ENCODE results near the gene PHETA1. TPM values are rescaled to one million over a fixed set of nuclear protein-coding genes. Genes with fewer than 3 reads are reported as not detected.

PHETA1 gene
- polyA plus RNA-seq, 1 donor from 2014 or later = 25.4 TPM

GRCh38 chr12:111414711-111415252 lies 45.9 kb upstream of the PHETA1 start:
- Histone ChIP-seq H3K9ac (ENCODE audit: low read length) (no peak overlapping the region), H3K9me3 (ENCODE audit: low read length) (no peaks in the 10 kb centered on the region), H3K4me3 (ENCODE audit: low read length) (no peak overlapping the region), H3K36me3 (ENCODE audit: insufficient read depth, low read length) (no peaks in the 10 kb centered on the region), H3K27ac (ENCODE audit: low read length) (no peak overlapping the region), H2AFZ (ENCODE audit: low read depth, low read length) (no peak overlapping the region), H3K27me3 (ENCODE audit: insufficient read depth, low read depth, low read length) (no peaks in the 10 kb centered on the region), H4K20me1 (ENCODE audit: insufficient read depth) (no peaks in the 10 kb centered on the region), H3K9me2 (ENCODE audit: insufficient read depth, low read length) (no peaks in the 10 kb centered on the region), H3K4me2 (ENCODE audit: low read length) (no peak overlapping the region), H3K79me2 (replicated peaks; ENCODE audit: insufficient read depth, low read length) (no peaks in the 10 kb centered on the region), H3F3A (ENCODE audit: insufficient read depth, low read length, poor library complexity, severe bottlenecking) (no peaks in the 10 kb centered on the region)
- no peak for TF ChIP-seq SMC3 (conservative IDR thresholded peaks at IDR 0.05; ENCODE audit: poor library complexity)
- TF ChIP-seq REST (IDR thresholded peaks at IDR 0.05; ENCODE audit: borderline replicate concordance) = no peak
- no peak for TF ChIP-seq TAF1 (IDR thresholded peaks at IDR 0.05; ENCODE audit: low read depth)
- TF ChIP-seq RAD21 (conservative IDR thresholded peaks at IDR 0.05) = no peak
- no peak for TF ChIP-seq EP300 (conservative IDR thresholded peaks at IDR 0.05; ENCODE audit: poor library complexity, severe bottlenecking)
- no peak for TF ChIP-seq CTCF (IDR thresholded peaks at IDR 0.05; ENCODE audit: poor library complexity, severe bottlenecking)
- TF ChIP-seq EZH2 (IDR thresholded peaks at IDR 0.05; ENCODE audit: borderline replicate concordance, insufficient read depth, low read length, poor library complexity, severe bottlenecking) = no peak
- no peak for TF ChIP-seq MXI1 (conservative IDR thresholded peaks at IDR 0.05; ENCODE audit: poor library complexity, severe bottlenecking)
- no peak for TF ChIP-seq POLR2AphosphoS5 (IDR thresholded peaks at IDR 0.05)

GRCh38 chr12:111413442-111414086 lies 44.7 kb upstream of the PHETA1 start:
- Histone ChIP-seq H3K9me3 (ENCODE audit: low read length) (no peaks in the 10 kb centered on the region), H4K20me1 (ENCODE audit: insufficient read depth) (no peaks in the 10 kb centered on the region), H3K27ac (ENCODE audit: low read length) (no peak overlapping the region), H3K9me2 (ENCODE audit: insufficient read depth, low read length) (no peaks in the 10 kb centered on the region), H3K27me3 (ENCODE audit: insufficient read depth, low read depth, low read length) (no peaks in the 10 kb centered on the region), H3K4me2 (ENCODE audit: low read length) (no peak overlapping the region), H3K36me3 (ENCODE audit: insufficient read depth, low read length) (no peaks in the 10 kb centered on the region), H3K4me3 (ENCODE audit: low read length) (no peak overlapping the region), H3F3A (ENCODE audit: insufficient read depth, low read length, poor library complexity, severe bottlenecking) (no peaks in the 10 kb centered on the region), H3K9ac (ENCODE audit: low read length) (no peak overlapping the region), H2AFZ (ENCODE audit: low read depth, low read length) (no peak overlapping the region), H3K79me2 (replicated peaks; ENCODE audit: insufficient read depth, low read length) (no peaks in the 10 kb centered on the region)
- TF ChIP-seq EZH2 (IDR thresholded peaks at IDR 0.05; ENCODE audit: borderline replicate concordance, insufficient read depth, low read length, poor library complexity, severe bottlenecking) = no peak
- no peak for TF ChIP-seq TAF1 (IDR thresholded peaks at IDR 0.05; ENCODE audit: low read depth)
- no peak for TF ChIP-seq REST (IDR thresholded peaks at IDR 0.05; ENCODE audit: borderline replicate concordance)
- no peak for TF ChIP-seq SMC3 (conservative IDR thresholded peaks at IDR 0.05; ENCODE audit: poor library complexity)
- no peak for TF ChIP-seq MXI1 (conservative IDR thresholded peaks at IDR 0.05; ENCODE audit: poor library complexity, severe bottlenecking)
- TF ChIP-seq POLR2AphosphoS5 (IDR thresholded peaks at IDR 0.05) = no peak
- no peak for TF ChIP-seq EP300 (conservative IDR thresholded peaks at IDR 0.05; ENCODE audit: poor library complexity, severe bottlenecking)
